ENCODE results near the gene VSX1.

Gene VSX1

GRCh38 chr20:25081730-25082497 lies at the start of gene VSX1:
Gene VSX1 (minus strand): TSS chr20:25082141. CDS start chr20:25082096, 45 bp downstream.
- DNase-seq (ENCODE audit: low spot score) = no peak

- DNase-seq (ENCODE audit: low spot score) = no peak
Measured at GRCh38 chr20:25129908-25130307, 48.0 kb upstream of the VSX1 start.

- DNase-seq (ENCODE audit: low spot score) = no peak
Measured at GRCh38 chr20:25129428-25129827, 47.5 kb upstream of the VSX1 start.

- no peak for DNase-seq (ENCODE audit: low spot score)
Measured at GRCh38 chr20:25128649-25129048, 46.7 kb upstream of the VSX1 start.

GRCh38 chr20:25127761-25128537 lies 46.0 kb upstream of the VSX1 start:
- no peak for DNase-seq (ENCODE audit: low spot score)

- no peak for DNase-seq (ENCODE audit: low spot score)
Measured at GRCh38 chr20:25126204-25127029, 44.5 kb upstream of the VSX1 start.

- no peak for DNase-seq (ENCODE audit: low spot score)
Measured at GRCh38 chr20:25125636-25126035, 43.7 kb upstream of the VSX1 start.

- DNase-seq (ENCODE audit: low spot score) = no peak
Measured at GRCh38 chr20:25120920-25121319, 39.0 kb upstream of the VSX1 start.

- no peak for DNase-seq (ENCODE audit: low spot score)
Measured at GRCh38 chr20:25120457-25120856, 38.5 kb upstream of the VSX1 start.

GRCh38 chr20:25118529-25118928 lies 36.6 kb upstream of the VSX1 start:
- DNase-seq (ENCODE audit: low spot score) = no peak

GRCh38 chr20:25117990-25118389 lies 36.0 kb upstream of the VSX1 start:
- DNase-seq (ENCODE audit: low spot score) = no peak

GRCh38 chr20:25116739-25117458 lies 35.0 kb upstream of the VSX1 start:
- no peak for DNase-seq (ENCODE audit: low spot score)

GRCh38 chr20:25103526-25103925 lies 21.6 kb upstream of the VSX1 start:
- no peak for DNase-seq (ENCODE audit: low spot score)

GRCh38 chr20:25100914-25101313 lies 19.0 kb upstream of the VSX1 start:
- DNase-seq (ENCODE audit: low spot score) = no peak

- no peak for DNase-seq (ENCODE audit: low spot score)
Measured at GRCh38 chr20:25099601-25100140, 17.7 kb upstream of the VSX1 start.

GRCh38 chr20:25097498-25097897 lies 15.6 kb upstream of the VSX1 start:
- no peak for DNase-seq (ENCODE audit: low spot score)

- DNase-seq (ENCODE audit: low spot score) = peak; percentile 88
Measured at GRCh38 chr20:25090492-25091429, 8.8 kb upstream of the VSX1 start.

- DNase-seq (ENCODE audit: low spot score) = no peak
Measured at GRCh38 chr20:25089662-25090061, 7.7 kb upstream of the VSX1 start.

- no peak for DNase-seq (ENCODE audit: low spot score)
Measured at GRCh38 chr20:25089096-25089495, 7.2 kb upstream of the VSX1 start.

- no peak for DNase-seq (ENCODE audit: low spot score)
Measured at GRCh38 chr20:25088267-25088666, 6.3 kb upstream of the VSX1 start.
